AG09319 (cell line): Measurements from ENCODE around the gene EPS8L1.

Experiments used
- DNase-seq: peaks from one replicate; pipeline ENCODE4 v3.0.0-alpha.2; 2010; ENCODE audit warnings: low read depth; ENCODE audit errors: extremely low read depth
- CTCF ChIP-seq: IDR thresholded peaks from 2 replicates; pipeline ENCODE4 v1.5.1; 2011; ENCODE audit warnings: low read depth, mild to moderate bottlenecking, inconsistent platforms, low read length, moderate library complexity

Gene EPS8L1

GRCh38 chr19:55078996-55079395 is 3.3 kb downstream of the EPS8L1 start:
- TF ChIP-seq CTCF, result no peak
- DNase-seq, result no peak

GRCh38 chr19:55079400-55080038 is 3.9 kb downstream of the EPS8L1 start:
- TF ChIP-seq CTCF, result no peak
- no peak for DNase-seq

GRCh38 chr19:55080121-55080967 is 4.7 kb downstream of the EPS8L1 start:
- no peak for TF ChIP-seq CTCF
- no peak for DNase-seq

- DNase-seq, result no peak
- no peak for TF ChIP-seq CTCF
Observed at GRCh38 chr19:55080968-55081769, 5.5 kb downstream of the EPS8L1 start.

GRCh38 chr19:55081770-55082019 is 6.0 kb downstream of the EPS8L1 start:
- TF ChIP-seq CTCF, result no peak
- no peak for DNase-seq

- DNase-seq, result no peak
- TF ChIP-seq CTCF, result no peak
Observed at GRCh38 chr19:55082020-55082851, 6.6 kb downstream of the EPS8L1 start.
